HG02571 (cell line): ENCODE data around the gene CSAG3.
"Not testable (repeated sequence)": the region's sequence is repeated elsewhere in the genome, so short reads cannot be mapped to it uniquely, and the experiment has no call there.

Experiments used
- ATAC-seq: cut with Tn5 transposase; IDR thresholded peaks from one replicate; pipeline ENCODE4 v1.9.1; 2021; ENCODE audit warnings: mild to moderate bottlenecking, moderate library complexity; ENCODE audit not compliant: unreplicated experiment

CSAG3 gene

GRCh38 chrX:152758918-152759317 lies at the start of gene CSAG3:
Gene CSAG3, plus strand, starts transcription at chrX:152759218.
- not testable (repeated sequence) for ATAC-seq

- not testable (repeated sequence) for ATAC-seq
Observed at GRCh38 chrX:152713195-152713594, 45.8 kb upstream of the CSAG3 start.

GRCh38 chrX:152713815-152714787 lies 44.9 kb upstream of the CSAG3 start, which contains the start of gene MAGEA2B:
Gene MAGEA2B, plus strand, starts transcription at chrX:152714628. Its CDS starts 2,479 bp downstream, at chrX:152717107.
- not testable (repeated sequence) for ATAC-seq

DNA sequence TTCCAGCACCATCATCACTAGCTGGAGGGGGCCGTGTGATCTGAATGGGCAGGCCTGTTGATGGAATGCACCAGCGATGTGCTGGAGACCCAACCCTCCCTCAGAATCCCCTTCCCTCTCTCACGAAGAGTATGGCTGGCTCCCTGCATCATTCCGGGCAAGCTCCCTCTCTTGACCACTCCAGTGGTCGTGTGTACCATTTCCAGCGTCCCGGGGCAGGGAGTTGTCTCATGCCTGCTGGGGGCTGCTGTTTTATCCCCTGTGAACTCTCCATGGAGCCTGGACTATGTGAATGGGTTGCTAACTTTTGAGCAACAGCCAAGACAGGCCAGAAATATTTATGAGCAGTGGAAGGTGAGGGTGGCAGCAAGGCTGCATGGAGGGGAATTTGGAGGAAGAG lies 33.6 kb upstream of the CSAG3 start:
- ATAC-seq = no peak

DNA sequence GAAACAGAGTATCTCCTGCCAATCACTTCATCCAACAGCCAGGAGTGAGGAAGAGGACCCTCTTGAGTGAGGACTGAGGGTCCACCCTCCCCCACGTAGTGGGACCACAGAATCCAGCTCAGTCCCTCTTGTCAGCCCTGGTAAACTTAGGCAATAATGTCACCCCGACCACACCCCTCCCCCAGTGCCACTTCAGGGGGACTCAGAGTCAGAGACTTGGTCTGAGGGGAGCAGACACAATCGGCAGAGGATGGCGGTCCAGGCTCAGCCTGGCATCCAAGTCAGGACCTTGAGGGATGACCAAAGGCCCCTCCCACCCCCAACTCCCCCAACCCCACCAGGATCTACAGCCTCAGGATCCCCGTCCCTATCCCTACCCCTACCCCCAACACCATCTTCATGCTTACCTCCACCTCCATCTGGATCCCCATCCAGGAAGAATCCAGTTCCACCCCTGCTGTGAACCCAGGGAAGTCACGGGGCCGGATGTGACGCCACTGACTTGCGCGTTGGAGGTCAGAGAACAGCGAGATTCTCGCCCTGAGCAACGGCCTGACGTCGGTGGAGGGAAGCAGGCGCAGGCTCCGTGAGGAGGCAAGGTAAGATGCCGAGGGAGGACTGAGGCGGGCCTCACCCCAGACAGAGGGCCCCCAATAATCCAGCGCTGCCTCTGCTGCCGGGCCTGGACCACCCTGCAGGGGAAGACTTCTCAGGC lies 25.6 kb upstream of the CSAG3 start, which contains the start of the genes CSAG1 and MAGEA12:
TSS of gene CSAG1 (minus strand) at position 461 of the 715 bp plus-strand sequence. CDS start 1,261 bp downstream, outside the sequence.
TSS of gene MAGEA12 (plus strand) at position 497 of the 715 bp plus-strand sequence. CDS start 2,405 bp downstream, outside the sequence.
- no peak for ATAC-seq

DNA sequence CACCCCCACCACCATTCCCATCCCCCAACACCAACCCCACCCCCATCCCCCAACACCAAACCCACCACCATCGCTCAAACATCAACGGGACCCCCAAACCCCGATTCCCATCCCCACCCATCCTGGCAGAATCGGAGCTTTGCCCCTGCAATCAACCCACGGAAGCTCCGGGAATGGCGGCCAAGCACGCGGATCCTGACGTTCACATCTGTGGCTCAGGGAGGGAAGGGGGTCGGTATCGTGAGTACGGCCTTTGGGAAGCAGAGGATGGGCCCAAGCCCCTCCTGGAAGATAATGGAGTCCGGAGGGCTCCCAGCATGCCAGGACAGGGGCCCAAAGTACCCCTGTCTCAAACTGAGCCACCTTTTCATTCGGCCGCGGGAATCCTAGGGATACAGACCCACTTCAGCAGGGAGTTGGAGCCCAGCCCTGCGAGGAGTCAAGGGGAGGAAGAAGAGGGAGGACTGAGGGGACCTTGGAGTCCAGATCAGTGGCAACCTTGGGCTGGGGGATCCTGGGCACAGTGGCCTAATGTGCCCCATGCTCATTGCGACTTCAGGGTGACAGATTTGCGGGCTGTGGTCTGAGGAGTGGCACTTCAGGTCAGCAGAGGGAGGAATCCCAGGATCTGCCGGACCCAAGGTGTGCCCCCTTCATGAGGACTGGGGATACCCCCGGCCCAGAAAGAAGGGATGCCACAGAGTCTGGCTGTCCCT lies 24.7 kb upstream of the CSAG3 start:
- ATAC-seq = not testable (repeated sequence)

DNA sequence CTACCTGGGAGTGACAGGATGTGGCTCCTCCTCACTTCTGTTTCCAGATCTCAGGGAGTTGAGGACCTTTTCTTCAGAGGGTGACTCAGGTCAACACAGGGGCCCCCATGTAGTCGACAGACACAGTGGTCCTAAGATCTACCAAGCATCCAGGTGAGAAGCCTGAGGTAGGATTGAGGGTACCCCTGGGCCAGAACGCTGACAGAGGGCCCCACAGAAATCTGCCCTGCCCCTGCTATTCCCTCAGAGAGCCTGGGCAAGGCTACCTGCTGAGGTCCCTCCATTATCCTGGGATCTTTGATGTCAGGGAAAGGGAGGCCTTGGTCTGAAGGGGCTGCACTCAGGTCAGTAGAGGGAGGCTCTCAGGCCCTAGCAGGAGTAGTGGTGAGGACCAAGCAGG lies 23.9 kb upstream of the CSAG3 start:
- no peak for ATAC-seq

DNA sequence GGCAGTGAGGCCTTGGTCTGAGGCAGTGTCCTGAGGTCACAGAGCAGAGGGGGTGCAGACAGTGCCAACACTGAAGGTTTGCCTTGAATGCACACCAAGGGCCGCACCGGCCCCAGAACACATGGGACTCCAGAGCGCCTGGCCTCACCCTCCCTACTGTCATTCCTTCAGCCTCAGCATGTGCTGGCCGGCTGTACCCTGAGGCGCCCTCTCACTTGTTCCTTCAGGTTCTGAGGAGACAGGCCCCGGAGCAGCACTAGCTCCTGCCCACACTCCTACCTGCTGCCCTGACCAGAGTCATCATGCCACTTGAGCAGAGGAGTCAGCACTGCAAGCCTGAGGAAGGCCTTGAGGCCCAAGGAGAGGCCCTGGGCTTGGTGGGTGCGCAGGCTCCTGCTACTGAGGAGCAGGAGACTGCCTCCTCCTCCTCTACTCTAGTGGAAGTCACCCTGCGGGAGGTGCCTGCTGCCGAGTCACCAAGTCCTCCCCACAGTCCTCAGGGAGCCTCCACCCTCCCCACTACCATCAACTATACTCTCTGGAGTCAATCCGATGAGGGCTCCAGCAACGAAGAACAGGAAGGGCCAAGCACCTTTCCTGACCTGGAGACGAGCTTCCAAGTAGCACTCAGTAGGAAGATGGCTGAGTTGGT lies 23.0 kb upstream of the CSAG3 start:
- no peak for ATAC-seq

DNA sequence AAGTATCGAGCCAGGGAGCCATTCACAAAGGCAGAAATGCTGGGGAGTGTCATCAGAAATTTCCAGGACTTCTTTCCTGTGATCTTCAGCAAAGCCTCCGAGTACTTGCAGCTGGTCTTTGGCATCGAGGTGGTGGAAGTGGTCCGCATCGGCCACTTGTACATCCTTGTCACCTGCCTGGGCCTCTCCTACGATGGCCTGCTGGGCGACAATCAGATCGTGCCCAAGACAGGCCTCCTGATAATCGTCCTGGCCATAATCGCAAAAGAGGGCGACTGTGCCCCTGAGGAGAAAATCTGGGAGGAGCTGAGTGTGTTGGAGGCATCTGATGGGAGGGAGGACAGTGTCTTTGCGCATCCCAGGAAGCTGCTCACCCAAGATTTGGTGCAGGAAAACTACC lies 22.5 kb upstream of the CSAG3 start:
- not testable (repeated sequence) for ATAC-seq

GRCh38 chrX:152738560-152738959 lies 20.5 kb upstream of the CSAG3 start:
- no peak for ATAC-seq

GRCh38 chrX:152753686-152754650 lies 5.0 kb upstream of the CSAG3 start, which contains the start of gene MAGEA2:
Gene MAGEA2, minus strand, starts transcription at chrX:152753842. Its CDS starts 2,479 bp downstream, at chrX:152751363.
- not testable (repeated sequence) for ATAC-seq

GRCh38 chrX:152754871-152755270 lies 4.1 kb upstream of the CSAG3 start:
- ATAC-seq = not testable (repeated sequence)

DNA sequence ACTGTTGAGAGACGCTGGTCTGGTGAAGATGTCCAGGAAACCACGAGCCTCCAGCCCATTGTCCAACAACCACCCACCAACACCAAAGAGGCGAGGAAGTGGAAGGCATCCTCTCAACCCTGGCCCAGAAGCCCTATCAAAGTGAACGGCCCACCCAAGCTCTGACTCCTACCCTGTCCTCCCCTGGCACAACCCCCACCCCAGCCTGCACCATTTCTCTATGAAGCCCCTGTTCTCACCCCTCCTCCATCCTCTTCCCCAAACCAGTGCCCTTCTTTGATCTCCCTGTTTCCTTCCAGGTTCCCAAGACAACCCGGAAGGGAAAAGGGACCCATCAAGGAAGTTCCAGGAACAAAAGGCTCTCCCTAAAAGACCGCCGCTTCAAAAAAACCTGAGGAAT lies 526 bp downstream of the CSAG3 start:
- not testable (repeated sequence) for ATAC-seq

DNA sequence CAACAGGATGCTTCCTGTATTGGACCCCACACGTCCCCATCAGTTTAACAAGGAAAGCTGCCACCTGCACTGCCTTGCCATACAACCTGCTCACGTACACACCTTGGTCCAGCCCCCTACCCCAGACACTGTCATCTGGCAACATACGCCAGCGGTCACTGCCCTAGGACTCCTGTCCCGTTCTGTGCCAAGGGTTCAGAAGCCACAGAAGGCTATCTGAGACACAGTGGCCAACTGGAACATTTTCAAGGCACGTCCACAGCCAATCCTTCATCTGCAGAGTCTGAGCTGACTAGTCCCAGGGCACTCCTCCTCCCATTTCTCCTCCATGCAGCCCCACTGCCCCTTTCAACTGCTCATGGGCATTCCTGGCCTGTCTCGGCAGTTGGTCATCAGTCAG lies 2.6 kb downstream of the CSAG3 start:
- not testable (repeated sequence) for ATAC-seq

DNA sequence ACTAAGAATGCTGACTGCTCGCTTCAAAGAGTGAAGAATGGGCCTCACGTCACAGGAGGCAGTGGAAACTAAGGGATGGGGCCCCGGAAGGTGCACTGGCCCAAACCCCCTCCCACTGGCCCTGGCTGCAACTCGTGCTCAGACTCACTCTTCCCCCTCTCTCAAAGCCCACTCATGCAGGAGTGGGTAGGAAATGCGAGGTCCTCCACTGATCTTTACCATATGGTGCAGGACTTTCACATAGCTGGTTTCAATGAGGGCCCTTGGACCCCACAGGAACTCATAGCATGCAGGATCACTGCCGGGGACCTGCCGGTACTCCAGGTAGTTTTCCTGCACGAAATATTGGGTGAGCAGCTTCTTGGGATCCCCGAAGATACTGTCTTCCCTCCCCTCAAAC lies 7.5 kb downstream of the CSAG3 start:
- ATAC-seq = not testable (repeated sequence)

- not testable (repeated sequence) for ATAC-seq
Observed at GRCh38 chrX:152769549-152770289, 10.7 kb downstream of the CSAG3 start, which contains the start of gene MAGEA6. Gene MAGEA6, minus strand, starts transcription at chrX:152769689. Its CDS starts 2,039 bp downstream, at chrX:152767650.

GRCh38 chrX:152787062-152787461 lies 28.0 kb downstream of the CSAG3 start:
- ATAC-seq = peak; percentile 56

GRCh38 chrX:152798945-152799344 lies 39.9 kb downstream of the CSAG3 start:
- ATAC-seq = no peak
